ENCODE data around the gene SLC24A3.

Gene SLC24A3

DNA sequence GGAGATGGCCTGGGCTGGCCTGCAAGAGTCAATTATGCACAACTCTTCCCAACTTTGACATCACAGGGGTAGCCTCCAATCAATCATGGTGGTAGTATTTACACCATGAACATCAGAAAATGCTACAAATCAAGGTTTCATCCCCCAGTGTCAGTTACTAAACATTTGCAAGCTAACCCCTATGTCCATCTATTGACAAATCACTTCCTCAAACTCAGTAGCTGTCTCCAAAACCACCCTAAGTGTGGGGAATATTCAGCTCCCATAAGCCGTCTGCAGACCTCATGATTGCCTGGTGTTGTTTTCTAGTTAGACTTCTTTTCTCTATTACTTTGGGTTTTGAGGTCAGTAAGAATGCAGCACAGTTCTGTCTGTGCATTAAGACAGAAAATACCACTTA lies 344.8 kb downstream of the SLC24A3 start:
- DNase-seq: no peak

DNA sequence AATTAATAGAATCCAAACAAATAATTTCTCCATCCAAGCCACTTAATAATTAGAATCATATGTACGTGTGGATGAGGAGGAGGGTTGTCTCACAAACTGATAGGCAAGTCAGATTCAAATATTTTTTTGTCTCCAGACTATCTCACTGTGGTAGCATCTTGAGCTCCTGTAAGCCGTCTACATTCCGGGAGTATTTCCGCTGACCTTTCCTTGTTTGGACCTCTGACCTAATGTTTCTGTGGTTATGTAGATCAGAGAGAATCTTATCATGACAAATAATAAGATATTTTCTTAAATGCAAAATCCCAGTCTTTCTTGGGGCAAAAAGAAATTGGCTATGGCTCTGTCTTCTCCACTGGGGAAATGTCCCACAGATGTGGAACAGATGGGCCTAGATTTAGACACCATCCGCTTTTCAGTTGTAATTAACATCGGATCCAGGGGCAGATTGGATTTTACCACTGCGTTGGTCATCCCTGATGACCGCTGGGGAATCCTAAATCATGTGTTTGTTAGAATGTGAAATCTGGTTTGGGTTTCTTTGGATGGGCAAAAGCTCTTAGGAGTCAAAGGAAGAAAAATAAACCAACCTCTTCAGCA lies 348.5 kb downstream of the SLC24A3 start:
- DNase-seq: no peak

DNA sequence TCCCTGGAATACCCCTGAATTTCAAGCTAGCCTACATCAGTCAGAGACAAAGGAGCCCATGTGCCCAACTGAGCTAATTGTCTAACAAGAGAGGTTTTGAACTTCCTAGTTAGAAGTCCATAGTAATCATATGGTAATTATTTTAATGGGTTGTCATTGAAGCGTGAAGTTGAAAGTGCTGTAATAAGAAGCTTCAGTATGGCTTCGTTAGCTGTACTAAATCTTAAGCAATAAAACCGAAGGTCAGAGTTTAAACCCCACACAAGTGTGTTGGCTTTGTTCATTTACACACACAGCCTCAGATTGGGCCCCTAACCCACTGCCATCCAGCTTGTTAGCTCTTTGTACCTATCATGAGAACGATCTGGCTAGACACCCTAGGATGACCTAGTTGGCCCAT lies 350.0 kb downstream of the SLC24A3 start:
- DNase-seq: no peak

DNA sequence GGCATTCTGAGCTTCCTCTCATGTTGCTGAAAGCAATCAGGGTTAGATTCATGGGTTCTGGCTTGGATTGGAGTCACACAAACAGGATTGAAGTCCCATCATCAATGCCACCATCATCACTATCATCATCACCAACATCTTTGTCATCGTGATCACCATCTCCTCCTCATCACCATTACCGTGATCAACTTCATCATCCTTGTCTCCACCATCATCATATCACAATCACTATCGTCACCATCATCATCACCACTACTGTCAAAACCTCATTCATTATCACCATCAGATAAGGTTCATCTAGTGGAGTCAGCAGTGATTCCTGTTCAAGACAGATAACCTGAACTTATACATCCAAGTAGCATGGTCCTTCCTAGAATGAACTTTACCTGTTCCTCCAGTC lies 351.8 kb downstream of the SLC24A3 start:
- no peak for DNase-seq

DNA sequence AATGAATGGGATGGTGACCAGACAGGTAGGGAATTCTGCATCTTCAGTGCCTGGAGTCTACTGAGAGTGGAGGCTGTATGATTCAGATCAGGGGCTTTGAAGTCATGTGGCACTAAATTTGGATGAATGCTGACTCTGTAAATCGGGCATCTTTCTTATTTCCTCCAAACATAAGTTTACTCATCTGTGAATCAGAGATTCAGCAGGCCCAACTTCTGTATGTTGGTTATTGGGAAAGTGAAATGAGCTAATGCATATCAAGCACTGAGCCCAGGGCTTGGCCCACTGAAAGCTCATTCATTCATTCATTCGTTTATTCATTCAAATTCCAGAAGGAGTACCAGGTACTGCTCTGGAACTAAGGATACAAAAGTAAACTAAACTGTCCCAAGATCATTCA lies 353.3 kb downstream of the SLC24A3 start:
- no peak for DNase-seq

DNA sequence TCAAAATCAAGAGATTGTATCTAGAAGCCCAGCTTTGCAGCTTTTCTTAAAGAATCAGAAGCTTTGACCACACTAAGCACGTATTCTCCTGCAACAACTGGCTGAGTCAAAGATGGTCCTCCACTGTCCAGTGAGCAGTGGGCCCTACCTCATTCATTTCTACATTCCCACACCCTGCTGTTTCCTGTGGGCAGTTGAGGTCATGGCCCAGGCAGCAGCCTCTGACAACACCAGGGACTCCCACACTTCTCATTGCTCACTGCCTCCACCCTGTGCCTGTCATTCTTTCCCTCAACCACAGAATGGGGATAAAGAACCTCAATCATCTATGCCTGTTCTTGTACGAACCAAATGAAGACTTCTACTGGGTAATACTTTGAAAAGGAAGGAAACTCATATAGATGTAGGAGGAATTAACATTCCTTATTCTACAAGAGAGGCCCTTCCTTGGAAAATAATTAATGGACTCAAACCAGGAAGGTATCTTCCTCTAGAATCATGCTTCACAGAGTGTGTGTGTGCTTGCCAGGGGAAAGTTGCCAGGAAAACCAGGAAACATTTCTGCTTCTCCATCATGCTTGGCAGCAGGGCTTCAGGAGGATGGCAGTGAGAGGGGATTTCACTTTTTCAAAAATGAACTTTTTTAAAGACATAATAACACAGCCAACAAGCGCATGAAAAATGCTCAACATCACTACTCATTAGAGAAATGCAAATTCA lies 353.9 kb downstream of the SLC24A3 start:
- DNase-seq: no peak

DNA sequence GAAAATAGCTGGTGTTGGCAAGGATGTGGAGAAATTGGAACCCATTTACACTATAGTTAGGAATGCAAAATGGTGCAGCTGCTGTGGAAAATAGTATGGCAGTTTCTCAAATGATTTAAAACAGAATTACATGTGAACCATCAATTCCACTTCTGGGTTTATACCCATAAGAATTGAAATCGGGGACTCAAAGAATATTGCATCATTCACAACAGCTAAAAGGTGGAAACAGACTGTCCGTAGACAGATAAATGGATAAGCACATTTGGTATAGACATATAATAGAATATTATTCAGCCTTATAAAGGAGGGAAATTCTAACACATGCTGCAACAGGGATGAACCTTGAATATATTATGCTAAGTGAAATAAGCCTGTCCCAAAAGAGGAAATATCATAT lies 355.7 kb downstream of the SLC24A3 start:
- no peak for DNase-seq

DNA sequence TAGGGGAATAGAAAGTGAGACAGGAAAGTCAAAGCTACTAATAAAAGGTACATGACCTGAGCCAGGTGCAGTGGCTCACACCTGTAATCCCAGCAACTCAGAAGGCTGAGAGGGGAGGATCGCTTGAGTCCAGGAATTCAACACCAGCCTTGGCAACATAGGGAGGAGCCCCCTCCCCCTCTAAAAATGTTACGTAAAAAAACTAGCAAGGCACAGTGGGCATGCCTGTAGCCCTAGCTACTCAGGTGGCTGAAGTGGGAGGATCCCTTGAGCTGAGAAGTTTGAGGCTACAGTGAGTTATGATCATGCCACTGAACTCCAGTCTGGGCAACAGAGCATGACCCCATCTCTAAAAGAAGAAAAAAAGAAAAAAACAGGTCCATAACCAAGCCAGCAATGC lies 359.6 kb downstream of the SLC24A3 start:
- DNase-seq: no peak

DNA sequence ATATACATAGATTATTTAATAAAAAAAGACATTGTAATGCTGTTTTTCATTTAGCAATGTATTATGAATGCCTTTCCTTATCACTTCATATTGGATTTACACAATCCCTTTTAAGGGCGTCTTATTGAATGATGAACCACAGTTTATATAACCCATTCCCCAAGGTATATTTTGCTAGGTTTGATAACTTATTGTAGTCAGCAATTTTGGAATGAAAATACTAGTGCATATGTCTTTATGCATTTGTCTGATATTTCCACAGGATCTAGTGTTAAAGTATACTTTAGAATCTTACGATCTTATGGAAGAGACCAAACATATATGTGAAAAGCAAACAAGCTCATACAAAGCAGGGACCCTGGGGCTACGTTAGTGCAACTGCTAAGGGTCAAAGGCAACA lies 365.2 kb downstream of the SLC24A3 start:
- DNase-seq: no peak

DNA sequence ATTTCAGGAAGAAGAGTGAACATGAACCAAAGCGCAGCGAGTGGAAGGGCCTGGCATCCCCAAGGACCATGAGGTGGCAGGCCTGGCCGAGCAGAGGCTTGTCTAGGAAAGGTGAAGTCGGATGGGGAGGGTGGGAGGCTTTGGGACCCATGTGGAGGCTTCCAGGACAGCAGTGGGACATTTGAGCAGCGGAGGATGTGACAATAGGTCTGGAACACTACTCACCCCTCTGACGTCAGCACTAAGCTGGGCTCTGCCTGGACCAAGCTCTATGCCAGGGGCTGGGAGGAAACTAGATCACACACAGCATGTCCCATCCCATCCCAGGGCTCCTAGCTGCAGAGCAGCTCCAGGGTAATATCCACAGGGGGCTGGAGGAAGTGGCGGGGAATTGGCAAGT lies 370.3 kb downstream of the SLC24A3 start:
- no peak for DNase-seq

DNA sequence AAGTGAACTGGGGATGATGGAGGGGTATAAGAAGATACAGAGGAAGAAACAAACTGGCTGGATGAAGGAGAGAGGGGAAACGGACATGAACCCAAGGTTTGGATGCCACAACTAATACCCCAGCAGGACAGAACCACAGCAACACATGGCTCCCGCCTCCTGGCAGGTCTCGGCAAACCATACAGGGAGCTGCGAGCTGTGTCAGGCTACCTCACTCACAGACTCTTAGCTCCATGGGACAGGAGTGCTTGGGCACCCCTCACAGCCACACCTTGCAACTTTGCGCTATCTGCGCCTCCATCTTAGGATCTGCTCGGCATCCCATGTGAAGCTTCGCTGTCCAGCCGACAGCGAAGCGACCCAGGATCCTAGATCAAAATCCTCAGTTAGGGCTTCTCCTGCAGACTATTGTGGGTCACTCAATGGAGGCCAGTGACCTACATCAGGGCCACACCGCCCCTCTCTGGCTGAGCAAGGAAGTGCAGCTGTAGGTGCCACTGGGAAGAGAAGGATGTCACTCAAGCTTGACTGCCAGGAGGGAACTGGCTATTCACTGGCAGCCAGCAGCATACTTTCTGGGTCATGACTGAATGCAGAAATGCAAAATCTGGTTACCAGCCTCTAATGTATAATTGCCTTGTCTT lies 371.2 kb downstream of the SLC24A3 start:
- DNase-seq: peak; percentile 78

DNA sequence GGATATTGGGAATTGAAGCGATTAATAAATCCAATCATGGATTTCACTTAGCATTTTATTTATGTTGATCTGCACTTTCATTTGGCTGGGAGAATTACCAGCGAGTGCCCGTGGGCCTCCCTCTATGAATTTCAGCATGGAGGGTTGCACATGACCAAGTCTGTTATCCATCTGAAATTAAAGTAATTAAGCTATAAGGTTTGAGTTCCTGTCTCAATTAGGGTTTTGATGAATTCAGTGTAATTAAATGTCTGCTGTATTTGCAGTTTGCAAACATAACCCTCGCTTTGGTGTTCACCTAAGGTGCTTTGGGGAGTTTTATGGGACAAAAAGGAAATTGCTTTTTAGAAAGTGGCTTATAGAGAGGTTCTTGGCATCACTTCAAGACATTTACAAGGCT lies 375.8 kb downstream of the SLC24A3 start:
- no peak for DNase-seq

DNA sequence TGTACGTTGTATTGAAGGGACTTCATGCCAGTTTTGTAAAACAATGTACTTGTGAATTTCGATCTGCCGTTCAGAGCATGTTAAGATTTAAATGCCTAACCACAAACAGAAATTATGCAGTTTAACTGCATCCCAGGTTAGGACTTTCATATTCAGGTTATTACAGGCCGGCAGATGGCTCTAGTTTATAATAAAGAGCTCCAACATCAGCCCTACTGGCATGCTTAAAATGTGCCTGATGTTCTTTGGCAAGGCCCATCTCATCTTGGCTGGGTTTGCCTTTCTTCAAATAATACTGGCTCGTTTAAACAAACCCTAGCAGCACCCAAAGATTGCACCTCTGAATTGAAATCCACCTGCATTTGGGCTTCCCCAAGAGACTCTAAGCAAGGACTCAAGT lies 376.3 kb downstream of the SLC24A3 start:
- DNase-seq: no peak

DNA sequence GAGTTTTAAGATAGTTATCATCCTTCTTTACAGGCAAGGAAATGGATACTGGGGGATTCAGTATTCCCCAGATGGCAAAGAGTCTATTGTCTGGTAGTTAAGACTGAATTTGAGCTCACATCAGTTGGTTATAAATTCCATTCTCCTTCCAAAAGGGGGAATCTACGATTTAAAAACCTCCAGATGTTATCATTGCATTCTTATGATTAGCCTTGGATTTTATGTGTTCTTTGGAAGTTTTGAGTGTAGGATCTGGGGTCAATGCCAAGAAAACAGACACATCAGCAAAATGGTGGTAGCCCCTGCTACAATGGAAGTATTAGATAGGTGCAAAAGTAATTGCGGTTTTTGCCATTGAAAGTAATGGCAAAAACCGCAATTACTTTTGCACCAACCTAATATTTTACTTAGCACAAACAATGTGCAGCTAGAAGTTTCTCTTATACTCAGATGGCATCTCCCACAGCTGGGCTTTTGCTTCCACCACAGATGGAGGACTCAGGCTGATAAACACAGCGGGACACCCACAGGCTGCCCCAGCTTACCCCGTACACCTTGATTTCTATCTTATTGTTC lies 377.4 kb downstream of the SLC24A3 start:
- DNase-seq: no peak

DNA sequence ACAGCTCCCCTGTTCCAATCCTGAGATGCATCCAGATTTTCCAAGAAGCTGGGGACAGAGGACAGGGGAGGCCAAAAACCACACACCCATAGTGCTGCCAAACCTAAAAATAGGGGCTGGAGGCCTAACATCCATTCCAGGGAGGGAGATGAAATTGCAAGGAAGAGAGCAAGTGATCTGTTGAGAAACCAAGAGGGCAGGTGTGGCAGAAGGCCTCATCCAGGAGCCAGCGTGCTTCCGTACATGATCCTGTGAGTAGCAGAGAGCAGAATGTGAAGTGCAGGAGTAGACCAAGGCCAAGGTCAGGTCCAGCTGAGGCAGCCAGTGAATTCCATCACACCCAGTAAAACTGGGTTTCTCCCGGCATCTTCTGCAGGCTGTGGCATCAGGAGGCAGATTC lies 377.9 kb downstream of the SLC24A3 start:
- no peak for DNase-seq

DNA sequence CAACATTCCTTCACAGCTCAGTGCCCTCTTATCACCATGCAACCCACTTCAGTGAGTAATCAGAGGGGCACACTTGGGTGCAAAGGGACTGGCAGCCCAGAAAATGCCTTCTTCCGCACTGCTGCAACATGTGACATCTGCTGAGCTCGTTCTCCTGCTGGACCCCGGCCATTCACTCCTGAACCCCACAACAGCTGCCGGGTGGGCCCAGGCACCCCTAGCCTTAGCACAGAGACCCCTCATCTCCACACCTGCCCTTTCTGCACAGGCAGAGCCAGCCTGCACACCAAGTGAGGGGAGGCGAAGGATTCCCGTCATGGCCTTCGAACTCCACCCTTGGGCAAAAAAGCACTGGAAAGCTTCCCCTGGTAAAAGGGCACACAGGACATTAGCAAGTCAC lies 381.3 kb downstream of the SLC24A3 start:
- no peak for DNase-seq

DNA sequence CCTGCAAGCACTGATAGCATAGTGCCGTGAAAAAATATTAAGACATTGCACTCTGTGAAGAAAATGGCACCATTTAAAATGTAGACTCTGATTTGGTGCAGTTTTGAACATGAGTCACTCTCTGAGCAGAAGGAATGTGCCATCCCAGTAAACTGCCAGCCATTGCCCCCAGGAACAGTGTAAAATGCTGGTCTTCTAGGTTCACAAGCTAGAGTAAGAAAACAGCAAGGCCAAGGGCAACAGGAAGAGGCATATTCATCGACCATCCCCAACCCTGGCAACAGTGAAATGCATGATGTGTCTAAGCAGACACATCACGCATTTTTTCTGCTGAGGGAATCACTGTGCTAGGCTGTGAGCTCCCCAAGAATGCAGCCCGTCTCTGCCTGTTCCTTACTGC lies 382.5 kb downstream of the SLC24A3 start:
- DNase-seq: no peak

DNA sequence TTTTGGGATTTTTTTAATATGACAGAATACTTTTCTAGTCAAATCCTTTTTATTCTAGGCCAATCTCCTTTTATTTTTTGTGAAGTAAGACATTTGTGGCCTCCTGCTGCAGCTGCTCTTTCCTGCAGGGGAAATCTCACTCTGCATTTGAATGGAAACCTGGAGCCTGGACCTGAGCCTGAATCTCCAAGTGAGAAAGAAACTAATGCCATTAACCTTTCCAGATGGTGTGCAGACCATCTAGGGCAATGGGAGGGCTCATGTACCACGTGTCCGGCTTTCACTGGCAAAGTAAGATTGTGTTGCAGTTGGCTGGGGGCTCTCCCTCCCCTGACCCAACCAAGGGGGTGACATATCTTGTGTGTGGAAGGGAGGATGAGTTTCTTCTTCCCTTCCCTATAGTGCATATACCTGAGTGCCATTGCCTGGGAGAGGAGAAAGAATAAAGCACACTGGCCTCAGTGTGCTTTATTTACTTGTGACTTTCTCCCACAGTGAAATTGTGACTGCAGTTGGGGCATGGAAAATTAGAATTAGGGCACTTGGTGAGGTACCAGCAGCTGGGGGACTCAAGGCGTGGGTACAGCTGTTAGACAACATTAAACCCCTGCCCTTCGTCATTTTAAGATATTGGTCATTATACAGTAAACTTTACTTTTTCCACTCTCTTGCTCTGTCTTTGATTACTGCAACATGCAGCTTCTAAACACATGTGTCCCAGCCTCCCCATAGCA lies 385.8 kb downstream of the SLC24A3 start:
- no peak for DNase-seq

DNA sequence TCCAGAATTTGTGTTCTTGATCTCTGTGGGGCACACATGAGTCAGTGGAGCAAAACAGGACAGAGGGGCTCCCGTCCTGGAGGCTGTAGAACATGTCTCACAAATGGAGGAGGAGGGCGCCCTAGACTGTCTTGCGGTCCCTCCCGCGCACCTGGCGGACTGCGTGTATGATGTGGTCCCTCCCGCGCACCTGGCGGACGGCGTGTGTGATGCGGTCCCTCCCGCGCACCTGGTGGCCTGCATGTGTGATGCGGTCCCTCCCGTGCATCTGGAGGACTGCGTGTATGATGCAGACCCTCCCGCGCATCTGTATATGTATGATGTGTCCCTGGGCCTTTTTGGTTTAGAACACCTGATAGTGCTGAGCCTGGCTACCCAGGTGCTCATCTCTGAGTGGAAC lies 386.8 kb downstream of the SLC24A3 start:
- no peak for DNase-seq

DNA sequence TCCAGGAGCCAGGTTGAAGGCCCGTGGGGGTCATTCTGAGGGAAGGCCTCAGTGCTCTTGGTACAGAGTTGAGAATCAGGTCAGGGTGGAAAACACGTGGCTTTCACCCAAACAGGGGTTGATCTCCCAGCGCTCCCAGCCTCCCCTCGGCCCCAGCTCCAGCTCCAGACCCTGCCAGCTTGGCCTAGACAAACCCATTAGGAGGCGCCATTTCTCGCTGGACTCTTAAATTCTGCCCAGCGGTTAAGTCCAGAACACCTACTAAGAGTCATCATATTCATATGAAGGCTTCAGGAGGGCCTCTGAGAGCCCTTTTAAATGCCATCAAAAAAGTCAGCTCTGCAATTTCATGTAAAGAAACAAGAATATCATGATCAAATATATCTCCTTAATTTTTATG lies 387.6 kb downstream of the SLC24A3 start:
- DNase-seq: no peak

DNA sequence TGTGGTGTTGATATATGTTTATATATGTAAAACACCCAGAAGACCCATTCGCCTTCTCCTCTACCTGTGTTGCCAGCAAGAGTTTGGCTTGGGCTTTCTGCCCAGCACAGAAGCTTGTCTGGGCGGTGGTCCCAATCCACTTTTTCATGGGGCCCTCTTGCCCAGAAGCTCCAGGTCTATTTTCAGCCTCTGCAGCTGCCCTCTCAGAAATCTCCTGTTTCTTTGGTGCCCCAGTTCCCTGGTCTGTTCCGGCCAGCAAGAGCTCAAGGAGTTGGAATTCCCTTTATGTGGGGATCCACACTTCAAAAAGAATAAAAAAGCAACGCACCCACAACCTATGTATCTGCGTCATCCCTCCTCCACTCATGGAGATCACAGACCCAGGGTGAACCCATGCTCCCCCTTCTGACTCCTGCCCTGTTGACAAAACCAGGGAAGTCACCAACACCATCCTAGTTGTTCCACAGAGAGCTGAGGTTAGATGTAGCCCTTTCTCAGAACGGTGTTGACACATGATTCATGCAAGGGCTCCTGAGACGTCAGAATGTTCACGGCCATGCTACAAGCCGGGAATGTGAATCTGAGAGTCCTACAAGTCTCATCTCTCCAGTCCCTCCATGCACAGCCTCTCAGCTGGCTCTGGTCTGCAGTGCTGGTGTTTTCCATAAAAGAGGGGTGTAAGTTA lies 388.8 kb downstream of the SLC24A3 start:
- no peak for DNase-seq

DNA sequence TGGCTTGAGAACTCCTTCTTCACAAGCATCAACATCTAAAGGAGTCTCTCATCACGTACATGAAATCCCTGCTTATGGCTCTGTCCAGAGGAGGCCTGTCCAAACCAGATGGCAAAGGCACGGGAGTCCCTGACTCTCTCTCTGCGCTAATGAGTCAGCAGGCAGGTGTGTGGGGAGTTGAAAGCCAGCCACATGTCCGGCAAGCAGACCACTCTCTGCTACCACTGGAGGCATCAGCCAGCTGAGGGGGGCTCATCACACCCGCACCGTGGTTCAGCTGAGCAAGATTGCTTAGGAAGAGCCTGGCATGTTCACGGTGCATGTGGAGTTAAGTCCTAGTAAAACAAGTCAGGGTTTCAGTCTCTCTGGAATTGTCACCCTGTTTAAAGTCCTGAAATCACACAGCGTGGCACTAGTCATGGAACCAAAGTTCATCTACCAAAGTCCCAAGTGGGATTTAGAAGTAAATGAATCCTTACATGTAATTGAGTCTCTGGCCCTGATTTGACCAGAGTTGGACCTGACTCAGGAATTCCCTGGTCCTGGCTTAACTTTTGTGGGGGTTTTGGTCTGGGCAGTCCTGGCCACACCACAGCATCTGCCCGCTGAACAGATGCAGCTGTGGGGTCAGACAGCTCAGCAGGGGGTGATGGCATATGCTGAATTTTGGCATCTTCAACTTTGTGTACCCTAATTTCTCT lies 390.4 kb downstream of the SLC24A3 start:
- no peak for DNase-seq
